GM12878 (cell line): ENCODE data around the gene PTBP3. TPM values are rescaled to one million over a fixed set of nuclear protein-coding genes. Genes with fewer than 3 reads are reported as not detected.

ENCODE experiments used
- ATAC-seq: fragments of 200-7000 bp; cut with Tn5 transposase; 3 replicates; pipeline ENCODE4 v1.9.1; 2020; ENCODE audit warnings: mild to moderate bottlenecking, moderate library complexity
- BruUV-seq: library from RNA; stranded (reverse); fragments of 400-500 nt; replicated peaks from 2 replicates; lab custom pipeline; 2021; lab: Mats Ljungman, UMichigan
- CTCF ChIA-PET: fragments of 300-600 bp; sonication (Branson Sonifier 250); formaldehyde crosslinking; extraction: SDS; loops from one replicate; lab custom pipeline; 2021; ENCODE audit warnings: inconsistent platforms; lab: Yijun Ruan, JAX
- POLR2A ChIA-PET: fragments of 350-600 bp; formaldehyde crosslinking; extraction: SDS; loops from one replicate; lab custom pipeline; 2021; ENCODE audit warnings: inconsistent platforms; lab: Charles Lee
- RAD21 ChIA-PET: fragments of 300-600 bp; sonication (Branson Sonifier 250); formaldehyde crosslinking; loops from one replicate; lab custom pipeline; 2023; ENCODE audit warnings: antibody characterized with exemption; ENCODE audit not compliant: unreplicated experiment; lab: Charles Lee
- SMC1A ChIA-PET: fragments of 300-600 bp; sonication (Branson Sonifier 250); formaldehyde crosslinking; loops from one replicate; lab custom pipeline; 2023; ENCODE audit not compliant: unreplicated experiment, uncharacterized antibody; lab: Charles Lee
- DNase-seq: peaks from one replicate; pipeline ENCODE4 v3.0.0-alpha.2; 2011; ENCODE audit warnings: low read depth, low spot score
- FAIRE-seq: peaks from 3 replicates; lab custom pipeline; 2011; peaks lifted over from hg19 to GRCh38; lab: Jason Lieb, UNC
- H2AFZ ChIP-seq: 2 replicates; pipeline ENCODE4 v1.6.0; 2011; ENCODE audit warnings: low read depth, low read length, control low read depth; ENCODE audit not compliant: control insufficient read depth
- H3K27ac ChIP-seq: 2 replicates; pipeline ENCODE4 v1.5.1; 2011; ENCODE audit warnings: control low read depth; ENCODE audit not compliant: control insufficient read depth, insufficient read depth
- H3K27me3 ChIP-seq, 2 experiments: replicated peaks in 1 of 2; 2 replicates each; pipeline versions ENCODE4 v1.6.0 to v1.6.1; 2011; ENCODE audit warnings: low read length in 1 of 2; ENCODE audit not compliant: control insufficient read depth in 2 of 2, insufficient read depth in 2 of 2
- H3K36me3 ChIP-seq, 2 experiments: 2 replicates each; pipeline ENCODE4 v1.5.1; 2011; ENCODE audit warnings: low read length in 1 of 2; ENCODE audit not compliant: control insufficient read depth in 2 of 2, insufficient read depth in 2 of 2
- H3K4me1 ChIP-seq: 2 replicates; pipeline ENCODE4 v1.6.1; 2011; ENCODE audit warnings: mild to moderate bottlenecking, low read length, moderate library complexity, mixed read lengths; ENCODE audit not compliant: control insufficient read depth, insufficient read depth
- H3K4me2 ChIP-seq: 2 replicates; pipeline ENCODE4 v1.6.0; 2011; ENCODE audit warnings: control low read depth; ENCODE audit not compliant: control insufficient read depth, insufficient read depth
- H3K4me3 ChIP-seq: fragments of 200-600 bp; sonication (generic); 2 replicates; pipeline ENCODE4 v1.5.1; 2016
- H3K79me2 ChIP-seq: 2 replicates; pipeline ENCODE4 v1.6.0; 2011; ENCODE audit warnings: low read length; ENCODE audit not compliant: control insufficient read depth, insufficient read depth
- H3K9ac ChIP-seq: 2 replicates; pipeline ENCODE4 v1.8.0; 2011; ENCODE audit warnings: low read length, control low read depth, mixed read lengths; ENCODE audit not compliant: control insufficient read depth, insufficient read depth
- H3K9me3 ChIP-seq: replicated peaks from 3 replicates; pipeline ENCODE4 v1.5.1; 2011; ENCODE audit warnings: mild to moderate bottlenecking, low read length; ENCODE audit not compliant: control insufficient read depth, insufficient read depth
- H4K20me1 ChIP-seq: 2 replicates; pipeline ENCODE4 v1.6.0; 2011; ENCODE audit not compliant: control insufficient read depth, insufficient read depth
- CREB1 ChIP-seq: IDR thresholded peaks from 2 replicates; pipeline ENCODE4 v1.6.1; 2012; ENCODE audit warnings: low read depth, mild to moderate bottlenecking, inconsistent platforms
- IKZF2 ChIP-seq, 2 experiments: fragments of 450-650 bp; IDR thresholded peaks; 2 replicates each; pipeline ENCODE4 v1.6.1; 2017; ENCODE audit warnings: mild to moderate bottlenecking in 2 of 2, moderate library complexity in 2 of 2
- JUNB ChIP-seq: IDR thresholded peaks from 2 replicates; pipeline ENCODE4 v1.6.1; 2016; ENCODE audit warnings: antibody characterized with exemption, mild to moderate bottlenecking
- KLF5 ChIP-seq: fragments of 450-650 bp; IDR thresholded peaks from 2 replicates; pipeline ENCODE4 v1.6.1; 2014; ENCODE audit warnings: mild to moderate bottlenecking; ENCODE audit not compliant: partially characterized antibody
- MTA2 ChIP-seq: fragments of 450-650 bp; IDR thresholded peaks from 2 replicates; pipeline ENCODE4 v1.6.1; 2016; ENCODE audit warnings: low read depth, mild to moderate bottlenecking, moderate library complexity
- NFIC ChIP-seq: IDR thresholded peaks from 2 replicates; pipeline ENCODE4 v1.6.1; 2012; ENCODE audit warnings: low read depth, mild to moderate bottlenecking, inconsistent platforms, low read length, moderate library complexity
- NR2C1 ChIP-seq: fragments of 450-650 bp; IDR thresholded peaks from 2 replicates; pipeline ENCODE4 v1.6.1; 2017; ENCODE audit warnings: antibody characterized with exemption, mild to moderate bottlenecking, moderate library complexity
- RUNX3 ChIP-seq: IDR thresholded peaks from 2 replicates; pipeline ENCODE4 v1.6.1; 2012; ENCODE audit warnings: low read length, inconsistent platforms
- ZNF24 ChIP-seq: fragments of 450-650 bp; IDR thresholded peaks from 2 replicates; pipeline ENCODE4 v1.6.1; 2017; ENCODE audit warnings: antibody characterized with exemption, mild to moderate bottlenecking
- WGBS: methylation state at CpG from one replicate; pipeline ENCODE4 v1.1.6; 2016; ENCODE audit warnings: low lambda C conversion rate; ENCODE audit not compliant: insufficient replicate concordance, insufficient coverage; ENCODE audit errors: missing lambda C conversion rate; 5-methylcytosine and 5-hydroxymethylcytosine counted together
- in situ Hi-C: fragments of 300-500 bp; cut with MboI; formaldehyde crosslinking; loops from 9 replicates; pipeline ENCODE4 v1.14.3; 2018; ENCODE audit warnings: mixed read lengths
- intact Hi-C: fragments of 100-400 bp; cut with micrococcal nuclease; formaldehyde crosslinking; loops from one replicate; pipeline ENCODE4 v1.14.2; 2022; ENCODE audit not compliant: unreplicated experiment
- polyA plus RNA-seq, 11 experiments: library from polyadenylated mRNA; depleted of rRNA in 4 of 11; unstranded in 6 of 11; stranded (reverse) in 5 of 11; fragments of >200 nt; fragmentation: Nextera tagmentation in 4 of 11; fragmentation: Illumina TruSeq in 1 of 11; extraction: Ambion mirVana in 4 of 11; extraction: Trizol in 1 of 11; gene quantifications; 1 replicate in 1 of 11; 2 replicates in 10 of 11; pipeline versions ENCODE4 v1.2.1 to v1.2.3, GENCODE V29; 2011 to 2016; ENCODE audit warnings: inconsistent platforms in 2 of 11, missing spikeins in 2 of 11, low read depth in 1 of 11
- total RNA-seq, 4 experiments: library from RNA; depleted of rRNA in 3 of 4; stranded (reverse); fragments of >200 nt in 3 of 4; fragmentation: Illumina TruSeq in 1 of 4; extraction: Trizol in 1 of 4; gene quantifications; 2 replicates each; pipeline versions ENCODE4 v1.2.1 to v1.2.3, GENCODE V29; 2013 to 2021
- TF ChIP-seq, protein P1 (sequence below): IDR thresholded peaks from 2 replicates; pipeline ENCODE4 v1.6.1; 2012; ENCODE audit warnings: low read length, inconsistent platforms
- TF ChIP-seq, protein P2 (sequence below): fragments of 450-650 bp; IDR thresholded peaks from 2 replicates; pipeline ENCODE4 v1.6.1; 2017; ENCODE audit warnings: low read depth, mild to moderate bottlenecking, moderate library complexity

The PTBP3 gene
- total and polyA plus RNA-seq, 10 of the 15 experiments (the other 5 are each of a cell fraction or from before 2014, with no cell fraction given) = 12.5 to 104 (median 52.7) TPM

GRCh38 chr9:112249277-112249676, 84.1 kb downstream of the PTBP3 start:
- H2AFZ ChIP-seq = no peak overlapping the region
- DNase-seq (peak; percentile 39), FAIRE-seq (peak; percentile 41)
- WGBS = 35% methylated on average over 1 of the region's 1 CpG
- no peaks in the 10 kb centered on the region for H3K9me3 ChIP-seq
- no TSS peak for BruUV-seq
- TF ChIP-seq, protein P1, sequence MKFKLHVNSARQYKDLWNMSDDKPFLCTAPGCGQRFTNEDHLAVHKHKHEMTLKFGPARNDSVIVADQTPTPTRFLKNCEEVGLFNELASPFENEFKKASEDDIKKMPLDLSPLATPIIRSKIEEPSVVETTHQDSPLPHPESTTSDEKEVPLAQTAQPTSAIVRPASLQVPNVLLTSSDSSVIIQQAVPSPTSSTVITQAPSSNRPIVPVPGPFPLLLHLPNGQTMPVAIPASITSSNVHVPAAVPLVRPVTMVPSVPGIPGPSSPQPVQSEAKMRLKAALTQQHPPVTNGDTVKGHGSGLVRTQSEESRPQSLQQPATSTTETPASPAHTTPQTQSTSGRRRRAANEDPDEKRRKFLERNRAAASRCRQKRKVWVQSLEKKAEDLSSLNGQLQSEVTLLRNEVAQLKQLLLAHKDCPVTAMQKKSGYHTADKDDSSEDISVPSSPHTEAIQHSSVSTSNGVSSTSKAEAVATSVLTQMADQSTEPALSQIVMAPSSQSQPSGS = 0 out of 2 replicates have a peak, but pooled peaks have one; percentile 28
- TF ChIP-seq, protein P2, sequence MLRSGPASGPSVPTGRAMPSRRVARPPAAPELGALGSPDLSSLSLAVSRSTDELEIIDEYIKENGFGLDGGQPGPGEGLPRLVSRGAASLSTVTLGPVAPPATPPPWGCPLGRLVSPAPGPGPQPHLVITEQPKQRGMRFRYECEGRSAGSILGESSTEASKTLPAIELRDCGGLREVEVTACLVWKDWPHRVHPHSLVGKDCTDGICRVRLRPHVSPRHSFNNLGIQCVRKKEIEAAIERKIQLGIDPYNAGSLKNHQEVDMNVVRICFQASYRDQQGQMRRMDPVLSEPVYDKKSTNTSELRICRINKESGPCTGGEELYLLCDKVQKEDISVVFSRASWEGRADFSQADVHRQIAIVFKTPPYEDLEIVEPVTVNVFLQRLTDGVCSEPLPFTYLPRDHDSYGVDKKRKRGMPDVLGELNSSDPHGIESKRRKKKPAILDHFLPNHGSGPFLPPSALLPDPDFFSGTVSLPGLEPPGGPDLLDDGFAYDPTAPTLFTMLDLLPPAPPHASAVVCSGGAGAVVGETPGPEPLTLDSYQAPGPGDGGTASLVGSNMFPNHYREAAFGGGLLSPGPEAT = peak; percentile 39; the same call in 1 of the 2 replicates
- TF ChIP-seq ZNF24 = 0 out of 2 replicates have a peak, but pooled peaks have one; percentile 29
- TF ChIP-seq NR2C1 = no peak
- TF ChIP-seq NFIC = peak; percentile 21; the same call in 1 of the 2 replicates
- peak in 1 of 2 experiments; percentile 39; a peak in 2 of 4 replicates for TF ChIP-seq IKZF2 (IDR thresholded peaks at IDR 0.05)
- TF ChIP-seq JUNB = no peak; the same call in none of the 2 replicates
- TF ChIP-seq RUNX3 = no peak; the same call in 1 of the 2 replicates
- TF ChIP-seq MTA2 = peak; percentile 37; the same call in 1 of the 2 replicates
- no peak for TF ChIP-seq CREB1
- no peak for TF ChIP-seq KLF5
- TF ChIP-seq, all 136 proteins: peak for 6
- H4K20me1 ChIP-seq = no peaks in the 10 kb centered on the region
- peak; percentile 95 for ATAC-seq
- SMC1A ChIA-PET = interaction anchor here (0.7 to 2.0 kb wide), 3 partner anchors 11 to 126 kb away, joined by 3 to 7 read pairs (median 4); no protein-coding TSS in a partner anchor
- CTCF ChIA-PET = interaction anchor here (1.0 to 1.4 kb wide), 2 partner anchors 9 to 25 kb away, joined by 3 to 7 read pairs; no protein-coding TSS in a partner anchor
- H3K4me2 ChIP-seq = peak overlapping the region; percentile 47
- H3K27me3 ChIP-seq = no peaks in the 10 kb centered on the region
- peaks cover 3 to 4% of the 10 kb centered on the region in 2 experiments; a peak in 3 of 4 replicates for H3K36me3 ChIP-seq
- H3K79me2 ChIP-seq = no peaks in the 10 kb centered on the region; the same call in 1 of the 2 replicates
- H3K9ac ChIP-seq = no peak overlapping the region
- in situ Hi-C loops (no loop called here), intact Hi-C loops (no loop called here)
- H3K4me3 ChIP-seq = no peak overlapping the region; the same call in 1 of the 2 replicates
- no peak overlapping the region; the same call in 1 of the 2 replicates for H3K27ac ChIP-seq
- POLR2A ChIA-PET = no interaction called here
- H3K4me1 ChIP-seq = peaks cover 15% of the 10 kb centered on the region
- RAD21 ChIA-PET = interaction anchor here (1.4 kb wide), 1 partner anchor 12 kb away, joined by 3 read pairs; no protein-coding TSS in a partner anchor
